Osteocyte (in vitro differentiated cells): ENCODE measurements around the gene OR6J1. TPM values are rescaled to one million over a fixed set of nuclear protein-coding genes. Genes with fewer than 3 reads are reported as not detected.
A peak's percentile ranks its signal among the peaks of the same experiment; 100 is the strongest.
"Not testable (repeated sequence)": the region's sequence is repeated elsewhere in the genome, so short reads cannot be mapped to it uniquely, and the experiment has no call there.

Experiments used
- DNase-seq: peaks from one replicate; pipeline ENCODE4 v3.0.0; 2021; ENCODE audit warnings: mixed read lengths; ENCODE audit not compliant: unreplicated experiment; ENCODE audit errors: extremely low spot score
- H3K27ac Mint-ChIP-seq: one replicate; pipeline ENCODE4 v1.8.0; 2021; ENCODE audit warnings: mild to moderate bottlenecking, mixed read lengths; ENCODE audit not compliant: unreplicated experiment
- H3K27me3 Mint-ChIP-seq: one replicate; pipeline ENCODE4 v1.8.0; 2021; ENCODE audit warnings: mixed read lengths; ENCODE audit not compliant: unreplicated experiment
- H3K36me3 Mint-ChIP-seq: one replicate; pipeline ENCODE4 v1.8.0; 2021; ENCODE audit warnings: mixed read lengths; ENCODE audit not compliant: unreplicated experiment
- H3K4me1 Mint-ChIP-seq: one replicate; pipeline ENCODE4 v1.8.0; 2021; ENCODE audit warnings: mixed read lengths; ENCODE audit not compliant: unreplicated experiment
- H3K4me3 Mint-ChIP-seq: one replicate; pipeline ENCODE4 v1.8.0; 2021; ENCODE audit warnings: mild to moderate bottlenecking, moderate library complexity, mixed read lengths; ENCODE audit not compliant: unreplicated experiment
- H3K9me3 Mint-ChIP-seq: one replicate; pipeline ENCODE4 v1.8.0; 2021; ENCODE audit warnings: mixed read lengths; ENCODE audit not compliant: unreplicated experiment
- CTCF ChIP-seq: fragments of 200-600 bp; sonication (generic); IDR thresholded peaks from 2 replicates; pipeline ENCODE4 v1.5.0; 2021; ENCODE audit warnings: antibody characterized with exemption, mild to moderate bottlenecking, moderate library complexity
- total RNA-seq: library from RNA; stranded (reverse); gene quantifications from 2 replicates; pipeline ENCODE4 v1.2.1, GENCODE V29; 2021

The OR6J1 gene
- total RNA-seq, 1 donor from 2014 or later: not detected

- no peak for TF ChIP-seq CTCF
- no peak overlapping the region for H3K27ac Mint-ChIP-seq
- peaks cover 3% of the 10 kb centered on the region for H3K36me3 Mint-ChIP-seq
- peaks cover 12% of the 10 kb centered on the region for H3K9me3 Mint-ChIP-seq
- H3K27me3 Mint-ChIP-seq: peaks cover 16% of the 10 kb centered on the region
- H3K4me1 Mint-ChIP-seq: peaks cover 14% of the 10 kb centered on the region
- no peak overlapping the region for H3K4me3 Mint-ChIP-seq
- no peak for DNase-seq
Observed at GRCh38 chr14:22685467-22685866, 41.3 kb upstream of the OR6J1 start.

- DNase-seq, H3K4me3 Mint-ChIP-seq, H3K36me3 Mint-ChIP-seq, H3K27ac Mint-ChIP-seq, H3K9me3 Mint-ChIP-seq, H3K4me1 Mint-ChIP-seq: not testable (repeated sequence)
- peaks cover 26% of the 10 kb centered on the region for H3K27me3 Mint-ChIP-seq
Observed at GRCh38 chr14:22683428-22683827, 39.3 kb upstream of the OR6J1 start.

GRCh38 chr14:22678221-22678620, 34.1 kb upstream of the OR6J1 start:
- peaks cover 32% of the 10 kb centered on the region for H3K27me3 Mint-ChIP-seq
- no peak for DNase-seq
- no peak overlapping the region for H3K27ac Mint-ChIP-seq
- TF ChIP-seq CTCF: no peak
- no peaks in the 10 kb centered on the region for H3K4me1 Mint-ChIP-seq
- H3K9me3 Mint-ChIP-seq: no peaks in the 10 kb centered on the region
- no peaks in the 10 kb centered on the region for H3K36me3 Mint-ChIP-seq
- H3K4me3 Mint-ChIP-seq: no peak overlapping the region

- H3K4me1 Mint-ChIP-seq, H3K36me3 Mint-ChIP-seq, H3K27ac Mint-ChIP-seq, H3K4me3 Mint-ChIP-seq, H3K9me3 Mint-ChIP-seq, DNase-seq: not testable (repeated sequence)
- peaks cover 28% of the 10 kb centered on the region for H3K27me3 Mint-ChIP-seq
Observed at GRCh38 chr14:22677551-22677950, 33.4 kb upstream of the OR6J1 start.

- H3K36me3 Mint-ChIP-seq: no peaks in the 10 kb centered on the region
- no peak for DNase-seq
- no peaks in the 10 kb centered on the region for H3K9me3 Mint-ChIP-seq
- no peak for TF ChIP-seq CTCF
- H3K27ac Mint-ChIP-seq: no peak overlapping the region
- peaks cover 11% of the 10 kb centered on the region for H3K27me3 Mint-ChIP-seq
- peaks cover 26% of the 10 kb centered on the region for H3K4me1 Mint-ChIP-seq
- H3K4me3 Mint-ChIP-seq: no peak overlapping the region
Observed at GRCh38 chr14:22671622-22672021, 27.5 kb upstream of the OR6J1 start.

- Mint-ChIP-seq H3K9me3 (no peaks in the 10 kb centered on the region), H3K27ac (peak overlapping the region; percentile 91), H3K4me1 (peaks cover 32% of the 10 kb centered on the region), H3K36me3 (no peaks in the 10 kb centered on the region), H3K27me3 (peaks cover 3% of the 10 kb centered on the region), H3K4me3 (no peak overlapping the region)
- no peak for TF ChIP-seq CTCF
- no peak for DNase-seq
Observed at GRCh38 chr14:22668863-22669262, 24.7 kb upstream of the OR6J1 start.
